GM12878 (cell line): Measurements from ENCODE around the gene LRCH4.

Experiments used
- BACH1 ChIP-seq: fragments of 450-650 bp; IDR thresholded peaks from 2 replicates; pipeline ENCODE4 v1.6.1; 2017; ENCODE audit warnings: mild to moderate bottlenecking, borderline replicate concordance
- CTCF ChIP-seq, 3 experiments: IDR thresholded peaks in 2 of 3; conservative IDR thresholded peaks in 1 of 3; 2 replicates each; pipeline ENCODE4 v1.5.1; 2011; ENCODE audit warnings: low read depth in 3 of 3, low read length in 3 of 3, mild to moderate bottlenecking in 3 of 3, control low read depth in 2 of 3, moderate library complexity in 2 of 3, inconsistent platforms in 1 of 3, mixed read lengths in 1 of 3; ENCODE audit not compliant: control insufficient read depth in 2 of 3, insufficient read depth in 1 of 3; ENCODE audit errors: extremely low read depth in 1 of 3
- EP300 ChIP-seq, 2 experiments: fragments of 150-350 bp in 1 of 2; IDR thresholded peaks; 2 replicates each; pipeline ENCODE4 v1.6.1; 2011 to 2012; ENCODE audit warnings: low read depth in 2 of 2, low read length in 2 of 2, borderline replicate concordance in 1 of 2, improper control_type of control experiment in 1 of 2, inconsistent platforms in 1 of 2; ENCODE audit not compliant: control insufficient read depth in 1 of 2
- ESRRA ChIP-seq: IDR thresholded peaks from 2 replicates; pipeline ENCODE4 v1.6.1; 2012; ENCODE audit warnings: mild to moderate bottlenecking, low read length, improper control_type of control experiment
- EZH2 ChIP-seq: IDR thresholded peaks from 2 replicates; pipeline ENCODE4 v1.6.1; 2012; ENCODE audit warnings: low read depth, mild to moderate bottlenecking, control low read depth, inconsistent platforms, low read length, borderline replicate concordance; ENCODE audit not compliant: control insufficient read depth
- IRF3 ChIP-seq: fragments of 450-650 bp; IDR thresholded peaks from 2 replicates; pipeline ENCODE4 v1.6.1; 2014; ENCODE audit warnings: mild to moderate bottlenecking
- MTA3 ChIP-seq: IDR thresholded peaks from 2 replicates; pipeline ENCODE4 v1.6.1; 2012; ENCODE audit warnings: low read length, inconsistent platforms, borderline replicate concordance
- MXI1 ChIP-seq: fragments of 150-350 bp; IDR thresholded peaks from 2 replicates; pipeline ENCODE4 v1.6.1; 2011; ENCODE audit warnings: low read depth, mild to moderate bottlenecking, inconsistent platforms, low read length, improper control_type of control experiment
- NR2C2 ChIP-seq: IDR thresholded peaks from 2 replicates; pipeline ENCODE4 v1.6.1; 2011; ENCODE audit warnings: borderline replicate concordance, low read depth; ENCODE audit not compliant: control insufficient read depth, insufficient read length
- SIN3A ChIP-seq: IDR thresholded peaks from 2 replicates; pipeline ENCODE4 v1.6.1; 2012; ENCODE audit warnings: low read depth, low read length, improper control_type of control experiment
- TCF12 ChIP-seq: IDR thresholded peaks from 2 replicates; pipeline ENCODE4 v1.6.1; 2011; ENCODE audit warnings: low read depth, mild to moderate bottlenecking, low read length

GRCh38 chr7:100556541-100556940, 29.4 kb downstream of the LRCH4 start:
- TF ChIP-seq IRF3 (no peak), NR2C2 (no peak), ESRRA (no peak), EP300 (IDR thresholded peaks at IDR 0.05; ENCODE audit: borderline replicate concordance in 1 of 2, control insufficient read depth in 1 of 2, low read depth in 2 of 2, low read length in 2 of 2) (no peak), SIN3A (no peak), CTCF (IDR thresholded peaks at IDR 0.05 in 2 of 3, conservative IDR thresholded peaks at IDR 0.05 in 1 of 3; ENCODE audit: control insufficient read depth in 2 of 3, extremely low read depth in 1 of 3, insufficient read depth in 1 of 3, low read depth in 3 of 3, low read length in 3 of 3) (no peak), EZH2 (no peak), MXI1 (no peak), BACH1 (no peak), MTA3 (no peak), TCF12 (no peak)
